ENCODE data around the gene MRPL53.

The MRPL53 gene

DNA sequence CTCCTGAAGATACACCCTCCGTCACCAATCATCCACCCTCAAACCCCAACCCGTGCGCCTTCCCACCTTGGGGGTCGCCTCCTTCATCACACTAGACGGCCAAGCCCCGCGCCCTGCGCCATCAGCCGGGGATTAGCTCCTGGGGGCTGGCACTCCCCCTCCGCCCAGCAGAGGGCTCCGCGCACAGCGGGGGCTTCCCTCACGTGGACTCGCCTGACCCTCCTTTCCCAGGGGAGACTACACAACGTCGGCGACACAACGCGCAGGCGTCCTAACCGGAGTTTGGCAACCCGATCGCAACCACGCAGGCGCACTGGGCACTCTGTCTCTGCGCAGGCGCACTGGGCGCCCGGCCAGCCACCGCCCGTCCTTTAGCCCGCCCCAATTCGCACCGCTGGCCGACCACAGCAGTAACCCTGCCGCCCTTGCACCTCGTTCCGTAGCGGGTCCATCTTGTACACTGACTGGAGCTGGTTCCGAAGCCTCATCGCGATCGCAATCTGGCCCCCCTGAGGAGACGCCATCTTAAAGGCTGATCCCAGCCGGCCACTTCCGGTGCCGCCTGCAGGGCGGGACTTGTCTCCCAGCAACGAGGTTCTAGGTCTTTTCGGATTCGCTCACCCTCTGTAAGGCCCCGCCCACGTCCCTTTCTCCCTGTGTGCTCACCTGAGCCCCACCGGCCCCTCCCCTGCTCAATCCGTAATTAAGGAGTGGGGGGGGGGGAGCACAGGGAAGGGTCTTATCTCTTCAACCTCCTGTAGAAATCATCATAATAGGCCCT is 34.9 kb upstream of the MRPL53 start, which contains the start of gene PCGF1 (continued):
- TF ChIP-seq SCRT2 (tag by site-specific recombination; IDR thresholded peaks at IDR 0.05): no peak
- TF ChIP-seq ZNF114 (tag by site-specific recombination; IDR thresholded peaks at IDR 0.05): no peak
- TF ChIP-seq, protein P1, sequence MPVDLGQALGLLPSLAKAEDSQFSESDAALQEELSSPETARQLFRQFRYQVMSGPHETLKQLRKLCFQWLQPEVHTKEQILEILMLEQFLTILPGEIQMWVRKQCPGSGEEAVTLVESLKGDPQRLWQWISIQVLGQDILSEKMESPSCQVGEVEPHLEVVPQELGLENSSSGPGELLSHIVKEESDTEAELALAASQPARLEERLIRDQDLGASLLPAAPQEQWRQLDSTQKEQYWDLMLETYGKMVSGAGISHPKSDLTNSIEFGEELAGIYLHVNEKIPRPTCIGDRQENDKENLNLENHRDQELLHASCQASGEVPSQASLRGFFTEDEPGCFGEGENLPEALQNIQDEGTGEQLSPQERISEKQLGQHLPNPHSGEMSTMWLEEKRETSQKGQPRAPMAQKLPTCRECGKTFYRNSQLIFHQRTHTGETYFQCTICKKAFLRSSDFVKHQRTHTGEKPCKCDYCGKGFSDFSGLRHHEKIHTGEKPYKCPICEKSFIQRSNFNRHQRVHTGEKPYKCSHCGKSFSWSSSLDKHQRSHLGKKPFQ (tag by site-specific recombination; IDR thresholded peaks at IDR 0.05): no peak
- TF ChIP-seq GLIS1 (tag by site-specific recombination; IDR thresholded peaks at IDR 0.05): peak; percentile 92
- TF ChIP-seq, protein P2, sequence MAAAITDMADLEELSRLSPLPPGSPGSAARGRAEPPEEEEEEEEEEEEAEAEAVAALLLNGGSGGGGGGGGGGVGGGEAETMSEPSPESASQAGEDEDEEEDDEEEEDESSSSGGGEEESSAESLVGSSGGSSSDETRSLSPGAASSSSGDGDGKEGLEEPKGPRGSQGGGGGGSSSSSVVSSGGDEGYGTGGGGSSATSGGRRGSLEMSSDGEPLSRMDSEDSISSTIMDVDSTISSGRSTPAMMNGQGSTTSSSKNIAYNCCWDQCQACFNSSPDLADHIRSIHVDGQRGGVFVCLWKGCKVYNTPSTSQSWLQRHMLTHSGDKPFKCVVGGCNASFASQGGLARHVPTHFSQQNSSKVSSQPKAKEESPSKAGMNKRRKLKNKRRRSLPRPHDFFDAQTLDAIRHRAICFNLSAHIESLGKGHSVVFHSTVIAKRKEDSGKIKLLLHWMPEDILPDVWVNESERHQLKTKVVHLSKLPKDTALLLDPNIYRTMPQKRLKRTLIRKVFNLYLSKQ (tag by site-specific recombination; IDR thresholded peaks at IDR 0.05; ENCODE audit: borderline replicate concordance): no peak
- peak; percentile 71; the same call in 1 of the 2 replicates for TF ChIP-seq EGR2 (tag by site-specific recombination; IDR thresholded peaks at IDR 0.05; ENCODE audit: low read depth)
- TF ChIP-seq, protein P3, sequence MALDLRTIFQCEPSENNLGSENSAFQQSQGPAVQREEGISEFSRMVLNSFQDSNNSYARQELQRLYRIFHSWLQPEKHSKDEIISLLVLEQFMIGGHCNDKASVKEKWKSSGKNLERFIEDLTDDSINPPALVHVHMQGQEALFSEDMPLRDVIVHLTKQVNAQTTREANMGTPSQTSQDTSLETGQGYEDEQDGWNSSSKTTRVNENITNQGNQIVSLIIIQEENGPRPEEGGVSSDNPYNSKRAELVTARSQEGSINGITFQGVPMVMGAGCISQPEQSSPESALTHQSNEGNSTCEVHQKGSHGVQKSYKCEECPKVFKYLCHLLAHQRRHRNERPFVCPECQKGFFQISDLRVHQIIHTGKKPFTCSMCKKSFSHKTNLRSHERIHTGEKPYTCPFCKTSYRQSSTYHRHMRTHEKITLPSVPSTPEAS (tag by site-specific recombination; IDR thresholded peaks at IDR 0.05): peak; percentile 47; the same call in 1 of the 2 replicates
- TF ChIP-seq ZNF112 (tag by site-specific recombination; IDR thresholded peaks at IDR 0.05): no peak
- TF ChIP-seq, protein P4, sequence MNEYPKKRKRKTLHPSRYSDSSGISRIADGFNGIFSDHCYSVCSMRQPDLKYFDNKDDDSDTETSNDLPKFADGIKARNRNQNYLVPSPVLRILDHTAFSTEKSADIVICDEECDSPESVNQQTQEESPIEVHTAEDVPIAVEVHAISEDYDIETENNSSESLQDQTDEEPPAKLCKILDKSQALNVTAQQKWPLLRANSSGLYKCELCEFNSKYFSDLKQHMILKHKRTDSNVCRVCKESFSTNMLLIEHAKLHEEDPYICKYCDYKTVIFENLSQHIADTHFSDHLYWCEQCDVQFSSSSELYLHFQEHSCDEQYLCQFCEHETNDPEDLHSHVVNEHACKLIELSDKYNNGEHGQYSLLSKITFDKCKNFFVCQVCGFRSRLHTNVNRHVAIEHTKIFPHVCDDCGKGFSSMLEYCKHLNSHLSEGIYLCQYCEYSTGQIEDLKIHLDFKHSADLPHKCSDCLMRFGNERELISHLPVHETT (tag by site-specific recombination; IDR thresholded peaks at IDR 0.05): no peak
- TF ChIP-seq YY1 (tag by site-specific recombination; IDR thresholded peaks at IDR 0.05): peak; percentile 85
- TF ChIP-seq, protein P5, sequence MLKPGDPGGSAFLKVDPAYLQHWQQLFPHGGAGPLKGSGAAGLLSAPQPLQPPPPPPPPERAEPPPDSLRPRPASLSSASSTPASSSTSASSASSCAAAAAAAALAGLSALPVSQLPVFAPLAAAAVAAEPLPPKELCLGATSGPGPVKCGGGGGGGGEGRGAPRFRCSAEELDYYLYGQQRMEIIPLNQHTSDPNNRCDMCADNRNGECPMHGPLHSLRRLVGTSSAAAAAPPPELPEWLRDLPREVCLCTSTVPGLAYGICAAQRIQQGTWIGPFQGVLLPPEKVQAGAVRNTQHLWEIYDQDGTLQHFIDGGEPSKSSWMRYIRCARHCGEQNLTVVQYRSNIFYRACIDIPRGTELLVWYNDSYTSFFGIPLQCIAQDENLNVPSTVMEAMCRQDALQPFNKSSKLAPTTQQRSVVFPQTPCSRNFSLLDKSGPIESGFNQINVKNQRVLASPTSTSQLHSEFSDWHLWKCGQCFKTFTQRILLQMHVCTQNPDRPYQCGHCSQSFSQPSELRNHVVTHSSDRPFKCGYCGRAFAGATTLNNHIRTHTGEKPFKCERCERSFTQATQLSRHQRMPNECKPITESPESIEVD (tag by site-specific recombination; IDR thresholded peaks at IDR 0.05): no peak
- TF ChIP-seq ZNF175 (tag by site-specific recombination; IDR thresholded peaks at IDR 0.05): no peak
- TF ChIP-seq ZNF157 (tag by site-specific recombination; IDR thresholded peaks at IDR 0.05): no peak
- TF ChIP-seq, protein P6, sequence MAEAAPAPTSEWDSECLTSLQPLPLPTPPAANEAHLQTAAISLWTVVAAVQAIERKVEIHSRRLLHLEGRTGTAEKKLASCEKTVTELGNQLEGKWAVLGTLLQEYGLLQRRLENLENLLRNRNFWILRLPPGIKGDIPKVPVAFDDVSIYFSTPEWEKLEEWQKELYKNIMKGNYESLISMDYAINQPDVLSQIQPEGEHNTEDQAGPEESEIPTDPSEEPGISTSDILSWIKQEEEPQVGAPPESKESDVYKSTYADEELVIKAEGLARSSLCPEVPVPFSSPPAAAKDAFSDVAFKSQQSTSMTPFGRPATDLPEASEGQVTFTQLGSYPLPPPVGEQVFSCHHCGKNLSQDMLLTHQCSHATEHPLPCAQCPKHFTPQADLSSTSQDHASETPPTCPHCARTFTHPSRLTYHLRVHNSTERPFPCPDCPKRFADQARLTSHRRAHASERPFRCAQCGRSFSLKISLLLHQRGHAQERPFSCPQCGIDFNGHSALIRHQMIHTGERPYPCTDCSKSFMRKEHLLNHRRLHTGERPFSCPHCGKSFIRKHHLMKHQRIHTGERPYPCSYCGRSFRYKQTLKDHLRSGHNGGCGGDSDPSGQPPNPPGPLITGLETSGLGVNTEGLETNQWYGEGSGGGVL (tag by site-specific recombination; IDR thresholded peaks at IDR 0.05): peak; percentile 58; the same call in 1 of the 2 replicates
- peak; percentile 79; the same call in 1 of the 2 replicates for TF ChIP-seq ZFP37 (tag by site-specific recombination; IDR thresholded peaks at IDR 0.05)
- peak; percentile 86 for TF ChIP-seq SP3 (tag by site-specific recombination; IDR thresholded peaks at IDR 0.05)
- no peak for TF ChIP-seq ZNF248 (tag by site-specific recombination; IDR thresholded peaks at IDR 0.05)
- TF ChIP-seq, protein P7, sequence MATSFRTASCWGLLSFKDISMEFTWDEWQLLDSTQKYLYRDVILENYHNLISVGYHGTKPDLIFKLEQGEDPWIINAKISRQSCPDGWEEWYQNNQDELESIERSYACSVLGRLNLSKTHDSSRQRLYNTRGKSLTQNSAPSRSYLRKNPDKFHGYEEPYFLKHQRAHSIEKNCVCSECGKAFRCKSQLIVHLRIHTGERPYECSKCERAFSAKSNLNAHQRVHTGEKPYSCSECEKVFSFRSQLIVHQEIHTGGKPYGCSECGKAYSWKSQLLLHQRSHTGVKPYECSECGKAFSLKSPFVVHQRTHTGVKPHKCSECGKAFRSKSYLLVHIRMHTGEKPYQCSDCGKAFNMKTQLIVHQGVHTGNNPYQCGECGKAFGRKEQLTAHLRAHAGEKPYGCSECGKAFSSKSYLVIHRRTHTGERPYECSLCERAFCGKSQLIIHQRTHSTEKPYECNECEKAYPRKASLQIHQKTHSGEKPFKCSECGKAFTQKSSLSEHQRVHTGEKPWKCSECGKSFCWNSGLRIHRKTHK (tag by site-specific recombination; IDR thresholded peaks at IDR 0.05): no peak
- TF ChIP-seq ZNF335 (tag by site-specific recombination; conservative IDR thresholded peaks at IDR 0.05): peak; percentile 95
- 0 out of 2 replicates have a peak, but pooled peaks have one; percentile 38 for TF ChIP-seq OVOL3 (tag by site-specific recombination; IDR thresholded peaks at IDR 0.05)
- peak; percentile 66; the same call in 1 of the 2 replicates for TF ChIP-seq ZBTB7A (tag by site-specific recombination; IDR thresholded peaks at IDR 0.05; ENCODE audit: low read depth)
- TF ChIP-seq, protein P8, sequence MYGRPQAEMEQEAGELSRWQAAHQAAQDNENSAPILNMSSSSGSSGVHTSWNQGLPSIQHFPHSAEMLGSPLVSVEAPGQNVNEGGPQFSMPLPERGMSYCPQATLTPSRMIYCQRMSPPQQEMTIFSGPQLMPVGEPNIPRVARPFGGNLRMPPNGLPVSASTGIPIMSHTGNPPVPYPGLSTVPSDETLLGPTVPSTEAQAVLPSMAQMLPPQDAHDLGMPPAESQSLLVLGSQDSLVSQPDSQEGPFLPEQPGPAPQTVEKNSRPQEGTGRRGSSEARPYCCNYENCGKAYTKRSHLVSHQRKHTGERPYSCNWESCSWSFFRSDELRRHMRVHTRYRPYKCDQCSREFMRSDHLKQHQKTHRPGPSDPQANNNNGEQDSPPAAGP (tag by site-specific recombination; IDR thresholded peaks at IDR 0.05): peak; percentile 95
- no peak for TF ChIP-seq ZNF701 (tag by site-specific recombination; IDR thresholded peaks at IDR 0.05)
- TF ChIP-seq ZXDB (tag by site-specific recombination; IDR thresholded peaks at IDR 0.05): peak; percentile 67
- peak; percentile 64 for TF ChIP-seq ZNF600 (tag by site-specific recombination; IDR thresholded peaks at IDR 0.05)
- no peak for TF ChIP-seq PRDM1 (tag by site-specific recombination; IDR thresholded peaks at IDR 0.05)
- no peak for TF ChIP-seq ZNF549 (tag by site-specific recombination; IDR thresholded peaks at IDR 0.05)
- TF ChIP-seq ZIC2 (tag by site-specific recombination; IDR thresholded peaks at IDR 0.05): peak; percentile 92

Measured in HEK293 (cell line).